Gastroesophageal sphincter (tissue), 4 donors: ENCODE results near the gene RABL3. TPM values are rescaled to one million over a fixed set of nuclear protein-coding genes. Genes with fewer than 3 reads are reported as not detected.
"Not testable (repeated sequence)": the region's sequence is repeated elsewhere in the genome, so short reads cannot be mapped to it uniquely, and the experiment has no call there.

Experiments
- ATAC-seq: fragments of 150-250 bp; one replicate; pipeline ENCODE4 v1.9.1; 2016; ENCODE audit warnings: mild to moderate bottlenecking, moderate library complexity
- H3K27ac ChIP-seq, 4 donors: fragments of 200-600 bp; sonication (generic) in 3 of 4; 1 replicate in 3 of 4; 2 replicates in 1 of 4; pipeline ENCODE4 v1.5.1; 2016 to 2019
- H3K27me3 ChIP-seq: fragments of 200-600 bp; sonication (generic); one replicate; pipeline ENCODE4 v1.5.1; 2019
- H3K36me3 ChIP-seq, 2 donors: fragments of 200-600 bp; sonication (generic); one replicate each; pipeline ENCODE4 v1.5.1; 2019; ENCODE audit warnings: control low read depth in 1 of 2
- H3K4me1 ChIP-seq, 3 donors: fragments of 200-600 bp; sonication (generic); 1 replicate in 2 of 3; 2 replicates in 1 of 3; pipeline ENCODE4 v1.5.1; 2016 to 2019; ENCODE audit warnings: control low read depth in 2 of 3
- H3K4me3 ChIP-seq, 2 donors: fragments of 200-600 bp; sonication (generic); one replicate each; pipeline ENCODE4 v1.5.1; 2019; ENCODE audit warnings: mild to moderate bottlenecking in 1 of 2, moderate library complexity in 1 of 2
- H3K9me3 ChIP-seq, 3 donors: fragments of 200-600 bp; sonication (generic); one replicate each; pipeline ENCODE4 v1.5.1; 2017 to 2019; ENCODE audit warnings: control low read depth in 2 of 3
- EP300 ChIP-seq: sonication (generic); formaldehyde crosslinking; IDR thresholded peaks from one replicate; pipeline ENCODE4 v1.6.1; 2017; ENCODE audit warnings: antibody characterized with exemption, mild to moderate bottlenecking
- POLR2A ChIP-seq, 2 donors: fragments of 450-650 bp; IDR thresholded peaks; one replicate each; pipeline ENCODE4 v1.6.1; 2017; ENCODE audit warnings: antibody characterized with exemption in 2 of 2, mild to moderate bottlenecking in 2 of 2, moderate library complexity in 1 of 2
- POLR2AphosphoS5 ChIP-seq: sonication (generic); formaldehyde crosslinking; IDR thresholded peaks from one replicate; pipeline ENCODE4 v1.6.1; 2017; ENCODE audit warnings: antibody characterized with exemption
- WGBS, 2 donors: methylation state at CpG; one replicate each; pipeline ENCODE4 v1.1.5; 2018; ENCODE audit warnings: low coverage in 1 of 2; 5-methylcytosine and 5-hydroxymethylcytosine counted together
- total RNA-seq, 4 donors: library from RNA; depleted of rRNA; stranded (reverse); fragments of >200 nt; gene quantifications; one replicate each; pipeline ENCODE4 v1.1.0, GENCODE V29; 2016
- TF ChIP-seq, protein P1 (sequence below), 4 experiments: fragments of 200-600 bp in 2 of 4; fragments of 450-650 bp in 2 of 4; sonication (generic) in 1 of 4; IDR thresholded peaks; one replicate each; pipeline ENCODE4 v1.5.1; 2017 to 2019; ENCODE audit warnings: antibody characterized with exemption in 4 of 4, mild to moderate bottlenecking in 2 of 4, moderate library complexity in 2 of 4

RABL3 gene
- total RNA-seq, 4 donors from 2014 or later, result 16.3 to 29.2 (median 20.1) TPM

GRCh38 chr3:120681018-120681417, 61.3 kb downstream of the RABL3 start:
- TF ChIP-seq POLR2AphosphoS5 (no peak), EP300 (no peak), POLR2A (IDR thresholded peaks at IDR 0.05) (no peak)
- TF ChIP-seq, protein P1, sequence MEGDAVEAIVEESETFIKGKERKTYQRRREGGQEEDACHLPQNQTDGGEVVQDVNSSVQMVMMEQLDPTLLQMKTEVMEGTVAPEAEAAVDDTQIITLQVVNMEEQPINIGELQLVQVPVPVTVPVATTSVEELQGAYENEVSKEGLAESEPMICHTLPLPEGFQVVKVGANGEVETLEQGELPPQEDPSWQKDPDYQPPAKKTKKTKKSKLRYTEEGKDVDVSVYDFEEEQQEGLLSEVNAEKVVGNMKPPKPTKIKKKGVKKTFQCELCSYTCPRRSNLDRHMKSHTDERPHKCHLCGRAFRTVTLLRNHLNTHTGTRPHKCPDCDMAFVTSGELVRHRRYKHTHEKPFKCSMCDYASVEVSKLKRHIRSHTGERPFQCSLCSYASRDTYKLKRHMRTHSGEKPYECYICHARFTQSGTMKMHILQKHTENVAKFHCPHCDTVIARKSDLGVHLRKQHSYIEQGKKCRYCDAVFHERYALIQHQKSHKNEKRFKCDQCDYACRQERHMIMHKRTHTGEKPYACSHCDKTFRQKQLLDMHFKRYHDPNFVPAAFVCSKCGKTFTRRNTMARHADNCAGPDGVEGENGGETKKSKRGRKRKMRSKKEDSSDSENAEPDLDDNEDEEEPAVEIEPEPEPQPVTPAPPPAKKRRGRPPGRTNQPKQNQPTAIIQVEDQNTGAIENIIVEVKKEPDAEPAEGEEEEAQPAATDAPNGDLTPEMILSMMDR (IDR thresholded peaks at IDR 0.05), result no peak
- no peak overlapping the region for H3K27ac ChIP-seq
- peaks cover 5 to 18% (median 5%) of the 10 kb centered on the region in 3 donors for H3K4me1 ChIP-seq
- no peak overlapping the region for H3K4me3 ChIP-seq
- no peaks in the 10 kb centered on the region for H3K27me3 ChIP-seq
- ATAC-seq, result no peak
- WGBS, 2 donors, result 85 to 92% methylated on average over 2 of the region's 2 CpGs
- no peaks in the 10 kb centered on the region for H3K9me3 ChIP-seq
- H3K36me3 ChIP-seq, result no peaks in the 10 kb centered on the region

GRCh38 chr3:120680193-120680894, 62.0 kb downstream of the RABL3 start:
- H3K36me3 ChIP-seq, result no peaks in the 10 kb centered on the region
- H3K27ac ChIP-seq, result no peak overlapping the region
- no peaks in the 10 kb centered on the region for H3K27me3 ChIP-seq
- H3K4me3 ChIP-seq, result no peak overlapping the region
- 81 to 95% methylated on average over 2 to 3 of the region's 3 CpGs for WGBS, 2 donors
- H3K9me3 ChIP-seq, result no peaks in the 10 kb centered on the region
- TF ChIP-seq POLR2AphosphoS5 (no peak), POLR2A (IDR thresholded peaks at IDR 0.05) (no peak), EP300 (no peak)
- TF ChIP-seq, protein P1 (IDR thresholded peaks at IDR 0.05), result no peak
- H3K4me1 ChIP-seq, result peaks cover 5 to 18% (median 5%) of the 10 kb centered on the region in 3 donors
- ATAC-seq, result no peak

DNA sequence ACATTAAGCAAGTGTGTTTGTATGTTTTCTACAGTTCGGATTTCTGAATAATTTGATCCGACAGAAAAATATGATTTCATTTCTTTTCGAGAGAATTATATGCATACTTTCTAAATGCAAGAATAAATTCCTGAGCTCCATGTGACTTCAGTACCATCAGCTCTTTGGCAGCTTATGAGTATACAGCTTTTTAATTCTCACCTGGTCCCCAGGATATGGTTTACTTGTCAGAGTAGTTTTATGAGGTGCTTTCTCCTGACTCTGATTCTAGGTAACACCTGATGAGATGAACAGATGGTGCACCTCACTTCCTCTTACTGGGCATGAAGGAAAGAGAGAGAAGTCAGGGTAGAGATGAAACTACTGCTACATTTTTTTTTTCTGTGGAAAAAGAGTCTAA, 63.3 kb downstream of the RABL3 start:
- Histone ChIP-seq H3K4me3 (no peak overlapping the region), H3K4me1 (peaks cover 5 to 18% (median 5%) of the 10 kb centered on the region in 3 donors), H3K9me3 (no peaks in the 10 kb centered on the region), H3K27ac (peak overlapping the region; percentile 55 to 68 (median 60)), H3K27me3 (no peaks in the 10 kb centered on the region), H3K36me3 (no peaks in the 10 kb centered on the region)
- WGBS, 2 donors, result 27 to 39% methylated on average over 3 of the region's 3 CpGs
- ATAC-seq, result peak; percentile 32
- TF ChIP-seq EP300 (no peak), POLR2A (IDR thresholded peaks at IDR 0.05) (no peak), POLR2AphosphoS5 (no peak)
- TF ChIP-seq, protein P1 (IDR thresholded peaks at IDR 0.05), result no peak

GRCh38 chr3:120678331-120678947, 63.9 kb downstream of the RABL3 start:
- H3K27ac ChIP-seq, result peak overlapping the region; percentile 55 to 68 (median 60)
- H3K4me3 ChIP-seq, result peak overlapping the region in 1 of 2 donors; percentile 22

GRCh38 chr3:120677193-120677592, 65.1 kb downstream of the RABL3 start:
- not testable (repeated sequence) for H3K36me3 ChIP-seq, ATAC-seq, H3K27ac ChIP-seq, H3K27me3 ChIP-seq, H3K4me3 ChIP-seq, H3K9me3 ChIP-seq
- 86 to 100% methylated on average over 5 of the region's 7 CpGs for WGBS, 2 donors
- H3K4me1 ChIP-seq, result peaks cover 5 to 23% (median 5%) of the 10 kb centered on the region in 3 donors

More at GRCh38 chr3:120678331-120678947, 63.9 kb downstream of the RABL3 start:
- peak; percentile 82 for ATAC-seq
- Histone ChIP-seq H3K4me1 (peaks cover 5 to 18% (median 5%) of the 10 kb centered on the region in 3 donors), H3K27me3 (no peaks in the 10 kb centered on the region), H3K9me3 (no peaks in the 10 kb centered on the region), H3K36me3 (no peaks in the 10 kb centered on the region)
- 14 to 28% methylated on average over 6 of the region's 6 CpGs for WGBS, 2 donors
- TF ChIP-seq, protein P1 (IDR thresholded peaks at IDR 0.05), result no peak
- TF ChIP-seq POLR2AphosphoS5 (peak; percentile 44), EP300 (no peak), POLR2A (IDR thresholded peaks at IDR 0.05) (no peak)
